ENCODE data around the gene CTNNBL1.

- TF ChIP-seq EZH2 (IDR thresholded peaks at IDR 0.05; ENCODE audit: insufficient read depth, low read length): no peak
- TF ChIP-seq, protein P1, sequence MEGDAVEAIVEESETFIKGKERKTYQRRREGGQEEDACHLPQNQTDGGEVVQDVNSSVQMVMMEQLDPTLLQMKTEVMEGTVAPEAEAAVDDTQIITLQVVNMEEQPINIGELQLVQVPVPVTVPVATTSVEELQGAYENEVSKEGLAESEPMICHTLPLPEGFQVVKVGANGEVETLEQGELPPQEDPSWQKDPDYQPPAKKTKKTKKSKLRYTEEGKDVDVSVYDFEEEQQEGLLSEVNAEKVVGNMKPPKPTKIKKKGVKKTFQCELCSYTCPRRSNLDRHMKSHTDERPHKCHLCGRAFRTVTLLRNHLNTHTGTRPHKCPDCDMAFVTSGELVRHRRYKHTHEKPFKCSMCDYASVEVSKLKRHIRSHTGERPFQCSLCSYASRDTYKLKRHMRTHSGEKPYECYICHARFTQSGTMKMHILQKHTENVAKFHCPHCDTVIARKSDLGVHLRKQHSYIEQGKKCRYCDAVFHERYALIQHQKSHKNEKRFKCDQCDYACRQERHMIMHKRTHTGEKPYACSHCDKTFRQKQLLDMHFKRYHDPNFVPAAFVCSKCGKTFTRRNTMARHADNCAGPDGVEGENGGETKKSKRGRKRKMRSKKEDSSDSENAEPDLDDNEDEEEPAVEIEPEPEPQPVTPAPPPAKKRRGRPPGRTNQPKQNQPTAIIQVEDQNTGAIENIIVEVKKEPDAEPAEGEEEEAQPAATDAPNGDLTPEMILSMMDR (IDR thresholded peaks at IDR 0.05; ENCODE audit: insufficient read depth, low read depth, low read length): no peak
These were observed 81.4 kb downstream of the CTNNBL1 start for GRCh38 chr20:37775200-37775599.
